Fibroblast of the aortic adventitia (primary cell): Measurements from ENCODE around the gene GYG1. TPM values are rescaled to one million over a fixed set of nuclear protein-coding genes. Genes with fewer than 3 reads are reported as not detected.

Source experiments
- DNase-seq: peaks from one replicate; pipeline ENCODE4 v3.0.0-alpha.2; 2010; ENCODE audit warnings: low read depth
- H3K4me3 ChIP-seq: 2 replicates; pipeline ENCODE4 v1.5.1; 2011; ENCODE audit warnings: low read depth, mild to moderate bottlenecking, control low read depth, low read length, moderate library complexity
- CTCF ChIP-seq: IDR thresholded peaks from 2 replicates; pipeline ENCODE4 v1.5.1; 2011; ENCODE audit warnings: mild to moderate bottlenecking, low read length, control low read depth, inconsistent platforms; ENCODE audit not compliant: insufficient read depth
- total RNA-seq: library from RNA; depleted of rRNA; stranded (reverse); fragments of >200 nt; gene quantifications from 2 replicates; pipeline ENCODE4 v1.2.3, GENCODE V29; 2012; ENCODE audit warnings: low replicate concordance

The GYG1 gene
- total RNA-seq, 1 donor: 53.4 TPM

GRCh38 chr3:149020839-149021252 lies 29.5 kb downstream of the GYG1 start:
- H3K4me3 ChIP-seq: no peak overlapping the region
- no peak for TF ChIP-seq CTCF
- DNase-seq: no peak

- no peak for TF ChIP-seq CTCF
- no peak for DNase-seq
- no peak overlapping the region for H3K4me3 ChIP-seq
Measured at GRCh38 chr3:149021830-149022229, 30.5 kb downstream of the GYG1 start.

- no peak for DNase-seq
- TF ChIP-seq CTCF: no peak
- H3K4me3 ChIP-seq: no peak overlapping the region
Measured at GRCh38 chr3:149023951-149024350, 32.6 kb downstream of the GYG1 start.

- TF ChIP-seq CTCF: no peak
- DNase-seq: no peak
- no peak overlapping the region for H3K4me3 ChIP-seq
Measured at GRCh38 chr3:149026718-149027117, 35.4 kb downstream of the GYG1 start.

- no peak for DNase-seq
- no peak for TF ChIP-seq CTCF
- no peak overlapping the region for H3K4me3 ChIP-seq
Measured at GRCh38 chr3:149031096-149031495, 39.8 kb downstream of the GYG1 start.

GRCh38 chr3:149037684-149038083 lies 46.3 kb downstream of the GYG1 start:
- no peak overlapping the region for H3K4me3 ChIP-seq
- no peak for TF ChIP-seq CTCF
- DNase-seq: no peak

- no peak overlapping the region for H3K4me3 ChIP-seq
- no peak for TF ChIP-seq CTCF
- no peak for DNase-seq
Measured at GRCh38 chr3:149038322-149038721, 47.0 kb downstream of the GYG1 start.
